Endothelial cell (in vitro differentiated cells): Measurements from ENCODE around the gene PRRG2. TPM values are rescaled to one million over a fixed set of nuclear protein-coding genes. Genes with fewer than 3 reads are reported as not detected.

Experiments used
- DNase-seq: peaks from one replicate; pipeline ENCODE4 v3.0.0; 2021; ENCODE audit warnings: low spot score
- H3K27ac Mint-ChIP-seq: one replicate; pipeline ENCODE4 v1.8.0; 2021; ENCODE audit warnings: mixed read lengths, inconsistent platforms; ENCODE audit not compliant: unreplicated experiment
- H3K27me3 Mint-ChIP-seq: one replicate; pipeline ENCODE4 v1.8.0; 2021; ENCODE audit warnings: mild to moderate bottlenecking, moderate library complexity, mixed read lengths, inconsistent platforms; ENCODE audit not compliant: unreplicated experiment
- H3K36me3 Mint-ChIP-seq: one replicate; pipeline ENCODE4 v1.8.0; 2021; ENCODE audit warnings: mild to moderate bottlenecking, low read depth, mixed read lengths, inconsistent platforms; ENCODE audit not compliant: unreplicated experiment
- H3K4me1 Mint-ChIP-seq: one replicate; pipeline ENCODE4 v1.8.0; 2021; ENCODE audit warnings: mild to moderate bottlenecking, mixed read lengths, inconsistent platforms; ENCODE audit not compliant: unreplicated experiment
- H3K4me3 Mint-ChIP-seq: one replicate; pipeline ENCODE4 v1.8.0; 2021; ENCODE audit warnings: mild to moderate bottlenecking, mixed read lengths, inconsistent platforms; ENCODE audit not compliant: unreplicated experiment
- H3K9me3 Mint-ChIP-seq: one replicate; pipeline ENCODE4 v1.8.0; 2021; ENCODE audit warnings: mixed read lengths, inconsistent platforms; ENCODE audit not compliant: unreplicated experiment
- CTCF ChIP-seq: fragments of 200-600 bp; sonication (generic); IDR thresholded peaks from one replicate; pipeline ENCODE4 v1.5.0; 2021; ENCODE audit warnings: antibody characterized with exemption; ENCODE audit not compliant: unreplicated experiment
- total RNA-seq: library from RNA; stranded (reverse); fragmentation: NEBNext Ultra II Directional; extraction: Animal tissue kit (Norgen Biotek cat#: 25700); gene quantifications from one replicate; pipeline ENCODE4 v1.2.1, GENCODE V29; 2021; ENCODE audit not compliant: unreplicated experiment

The PRRG2 gene
- total RNA-seq, 1 donor from 2014 or later: 2.4 TPM

- no peak overlapping the region for H3K27ac Mint-ChIP-seq
- H3K27me3 Mint-ChIP-seq: peaks cover 12% of the 10 kb centered on the region
- H3K4me1 Mint-ChIP-seq: peaks cover 18% of the 10 kb centered on the region
- no peak for TF ChIP-seq CTCF
- H3K9me3 Mint-ChIP-seq: no peaks in the 10 kb centered on the region
- DNase-seq: no peak
- no peak overlapping the region for H3K4me3 Mint-ChIP-seq
- peaks cover 29% of the 10 kb centered on the region for H3K36me3 Mint-ChIP-seq
Measured at GRCh38 chr19:49596407-49596806, 15.3 kb downstream of the PRRG2 start.

GRCh38 chr19:49596954-49597702 is 16.0 kb downstream of the PRRG2 start:
- H3K27me3 Mint-ChIP-seq: peaks cover 12% of the 10 kb centered on the region
- no peaks in the 10 kb centered on the region for H3K9me3 Mint-ChIP-seq
- H3K4me3 Mint-ChIP-seq: no peak overlapping the region
- H3K27ac Mint-ChIP-seq: no peak overlapping the region
- no peak for DNase-seq
- TF ChIP-seq CTCF: no peak
- H3K4me1 Mint-ChIP-seq: peaks cover 18% of the 10 kb centered on the region
- H3K36me3 Mint-ChIP-seq: peaks cover 29% of the 10 kb centered on the region

GRCh38 chr19:49597703-49597974 is 16.5 kb downstream of the PRRG2 start:
- no peaks in the 10 kb centered on the region for H3K9me3 Mint-ChIP-seq
- DNase-seq: no peak
- no peak overlapping the region for H3K4me3 Mint-ChIP-seq
- no peak overlapping the region for H3K27ac Mint-ChIP-seq
- peaks cover 10% of the 10 kb centered on the region for H3K27me3 Mint-ChIP-seq
- H3K36me3 Mint-ChIP-seq: peaks cover 29% of the 10 kb centered on the region
- peaks cover 13% of the 10 kb centered on the region for H3K4me1 Mint-ChIP-seq
- TF ChIP-seq CTCF: no peak

GRCh38 chr19:49599378-49600295 is 18.5 kb downstream of the PRRG2 start:
- peak overlapping the region; percentile 61 for H3K27ac Mint-ChIP-seq
- peaks cover 10% of the 10 kb centered on the region for H3K27me3 Mint-ChIP-seq
- H3K9me3 Mint-ChIP-seq: no peaks in the 10 kb centered on the region
- H3K4me1 Mint-ChIP-seq: no peaks in the 10 kb centered on the region
- H3K36me3 Mint-ChIP-seq: peaks cover 20% of the 10 kb centered on the region
- DNase-seq: no peak
- H3K4me3 Mint-ChIP-seq: no peak overlapping the region
- no peak for TF ChIP-seq CTCF
